K562 (cell line): ENCODE measurements around the gene PEX10. TPM values are rescaled to one million over a fixed set of nuclear protein-coding genes. Genes with fewer than 3 reads are reported as not detected.

ENCODE experiments used
- ATAC-seq: fragments of 200-7000 bp; cut with Tn5 transposase; 3 replicates; pipeline ENCODE4 v1.9.1; 2020; ENCODE audit warnings: moderate library complexity
- BruUV-seq: library from RNA; stranded (reverse); fragments of 400-500 nt; replicated peaks from 2 replicates; lab custom pipeline; 2021; lab: Mats Ljungman, UMichigan
- CTCF ChIA-PET: fragments of 300-600 bp; formaldehyde crosslinking; extraction: SDS; loops from one replicate; lab custom pipeline; 2021; ENCODE audit warnings: low intra/inter-chr PET ratio; lab: Yijun Ruan, JAX
- POLR2A ChIA-PET: fragments of 300-600, 350-650 bp; sonication (Branson Sonifier 250); formaldehyde crosslinking; extraction: SDS; loops from one replicate; lab custom pipeline; 2021; ENCODE audit warnings: antibody characterized with exemption, inconsistent platforms; lab: Yijun Ruan, JAX
- DNase-seq, 4 experiments: peaks; one replicate each; pipeline versions ENCODE4 v3.0.0 to v3.0.0-alpha.2; 2011 to 2018; ENCODE audit warnings: low spot score in 3 of 4, mixed read lengths in 3 of 4; ENCODE audit errors: extremely low read depth in 1 of 4
- FAIRE-seq: peaks from 2 replicates; lab custom pipeline; 2011; peaks lifted over from hg19 to GRCh38; lab: Jason Lieb, UNC
- H2AFZ ChIP-seq: 2 replicates; pipeline ENCODE4 v1.6.0; 2011; ENCODE audit warnings: low read depth, low read length, control low read depth, inconsistent platforms
- H3K27ac ChIP-seq: fragments of 200-600 bp; 3 replicates; pipeline ENCODE4 v1.8.0; 2011; ENCODE audit warnings: low read depth, mild to moderate bottlenecking, control low read depth, inconsistent platforms, low read length, moderate library complexity, mixed read lengths; ENCODE audit errors: extremely low read depth
- H3K27me3 ChIP-seq, 2 experiments: fragments of 300-600 bp in 1 of 2; 2 replicates in 1 of 2; 3 replicates in 1 of 2; pipeline versions ENCODE4 v1.6.0 to v1.8.0; 2011; ENCODE audit warnings: inconsistent platforms in 2 of 2, low read length in 2 of 2, mild to moderate bottlenecking in 1 of 2, mixed read lengths in 1 of 2, moderate library complexity in 1 of 2; ENCODE audit not compliant: control insufficient read depth in 2 of 2, insufficient read depth in 2 of 2
- H3K36me3 ChIP-seq: fragments of 300-600 bp; 3 replicates; pipeline ENCODE4 v1.8.0; 2011; ENCODE audit warnings: mild to moderate bottlenecking, low read length, inconsistent platforms; ENCODE audit not compliant: control insufficient read depth, insufficient read depth
- H3K4me1 ChIP-seq, 2 experiments: fragments of 200-600 bp in 1 of 2; replicated peaks in 1 of 2; 2 replicates in 1 of 2; 3 replicates in 1 of 2; pipeline versions ENCODE4 v1.5.1 to v1.8.0; 2011; ENCODE audit warnings: inconsistent platforms in 2 of 2, low read length in 2 of 2, mild to moderate bottlenecking in 1 of 2, mixed read lengths in 1 of 2, moderate library complexity in 1 of 2; ENCODE audit not compliant: control insufficient read depth in 2 of 2, insufficient read depth in 2 of 2
- H3K4me2 ChIP-seq: 2 replicates; pipeline ENCODE4 v1.6.1; 2011; ENCODE audit warnings: low read length, control low read depth, inconsistent platforms, mixed read lengths; ENCODE audit not compliant: insufficient read depth
- H3K4me3 ChIP-seq: fragments of 200-600 bp; sonication (generic), shearing (Covaris generic); 2 replicates; pipeline ENCODE4 v1.5.1; 2016; ENCODE audit warnings: control low read depth, inconsistent platforms
- H3K79me2 ChIP-seq: fragments of 200-600 bp; 3 replicates; pipeline ENCODE4 v1.8.0; 2011; ENCODE audit warnings: low read length, inconsistent platforms; ENCODE audit not compliant: control insufficient read depth, insufficient read depth
- H3K9ac ChIP-seq, 2 experiments: 2 replicates each; pipeline versions ENCODE4 v1.6.0 to v1.6.1; 2011; ENCODE audit warnings: low read depth in 2 of 2, low read length in 2 of 2, control low read depth in 1 of 2, inconsistent platforms in 1 of 2, mild to moderate bottlenecking in 1 of 2, mixed read lengths in 1 of 2; ENCODE audit not compliant: insufficient read depth in 1 of 2
- H3K9me1 ChIP-seq: one replicate; pipeline ENCODE4 v1.6.0; 2011; ENCODE audit warnings: inconsistent platforms, mild to moderate bottlenecking, low read length, moderate library complexity; ENCODE audit not compliant: control insufficient read depth, insufficient read depth
- H3K9me3 ChIP-seq: replicated peaks from 2 replicates; pipeline ENCODE4 v1.5.1; 2011; ENCODE audit warnings: low read depth, low read length, inconsistent platforms; ENCODE audit not compliant: control insufficient read depth, insufficient read depth
- H4K20me1 ChIP-seq: replicated peaks from 2 replicates; pipeline ENCODE4 v1.6.1; 2011; ENCODE audit warnings: low read length, inconsistent platforms, mixed read lengths; ENCODE audit not compliant: control insufficient read depth, insufficient read depth
- ELF2 ChIP-seq: fragments of 250-450 bp; sonication (Bioruptor Pico); IDR thresholded peaks from 2 replicates; pipeline ENCODE4 v1.5.0; 2021; ENCODE audit warnings: mild to moderate bottlenecking
- KLF13 ChIP-seq: fragments of 450-650 bp; IDR thresholded peaks from 2 replicates; pipeline ENCODE4 v1.6.1; 2016; ENCODE audit warnings: missing genetic modification characterization, low read depth, mild to moderate bottlenecking, missing compliant biosample characterization, moderate library complexity, borderline replicate concordance
- L3MBTL2 ChIP-seq: fragments of 450-650 bp; IDR thresholded peaks from 2 replicates; pipeline ENCODE4 v1.6.1; 2016; ENCODE audit warnings: mild to moderate bottlenecking, moderate library complexity
- MBD1 ChIP-seq: fragments of 250-450 bp; sonication (Bioruptor Pico); IDR thresholded peaks from 2 replicates; pipeline ENCODE4 v1.8.0; 2022; ENCODE audit warnings: inconsistent platforms
- POLR2A ChIP-seq: fragments of 450-650 bp; conservative IDR thresholded peaks from 2 replicates; pipeline ENCODE4 v1.6.1; 2016
- POLR2G ChIP-seq: fragments of 200-400 bp; formaldehyde crosslinking; IDR thresholded peaks from 2 replicates; pipeline ENCODE4 v1.6.1; 2017; ENCODE audit warnings: low read depth, mild to moderate bottlenecking, antibody characterized with exemption, low read length, moderate library complexity
- RBFOX2 ChIP-seq: fragments of 200-400 bp; formaldehyde crosslinking; IDR thresholded peaks from 2 replicates; pipeline ENCODE4 v1.6.1; 2017; ENCODE audit warnings: low read depth, mild to moderate bottlenecking, low read length, moderate library complexity
- SIX5 ChIP-seq, 2 experiments: IDR thresholded peaks; 2 replicates each; pipeline ENCODE4 v1.6.1; 2011; ENCODE audit warnings: low read length in 2 of 2, borderline replicate concordance in 1 of 2, low read depth in 1 of 2, mild to moderate bottlenecking in 1 of 2, moderate library complexity in 1 of 2; ENCODE audit not compliant: insufficient read depth in 1 of 2
- USF1 ChIP-seq: sonication (generic); formaldehyde crosslinking; IDR thresholded peaks from 2 replicates; pipeline ENCODE4 v1.9.0; 2022; ENCODE audit warnings: mild to moderate bottlenecking, missing genetic modification reagents
- USF2 ChIP-seq: sonication (generic); formaldehyde crosslinking; IDR thresholded peaks from 2 replicates; pipeline ENCODE4 v1.5.0; 2020; ENCODE audit warnings: missing genetic modification reagents
- WGBS: fragments of 100-300 bp; shearing (Covaris generic); methylation state at CpG from one replicate; pipeline ENCODE4 v1.1.6; 2016; ENCODE audit warnings: low coverage, mixed read lengths; ENCODE audit not compliant: insufficient coverage; ENCODE audit errors: missing lambda C conversion rate; 5-methylcytosine and 5-hydroxymethylcytosine counted together
- in situ Hi-C: fragments of 300-500 bp; cut with MboI; formaldehyde crosslinking; loops from 4 replicates; pipeline ENCODE4 v1.15.0; 2018; ENCODE audit warnings: inconsistent platforms, mixed read lengths
- intact Hi-C: fragments of 100-400 bp; cut with micrococcal nuclease; formaldehyde crosslinking; loops from 2 replicates; pipeline ENCODE4 v1.14.2; 2022
- polyA plus RNA-seq, 8 experiments: library from polyadenylated mRNA; depleted of rRNA in 4 of 8; stranded (reverse) in 5 of 8; unstranded in 3 of 8; fragments of >200 nt; fragmentation: Nextera tagmentation in 2 of 8; fragmentation: Illumina TruSeq in 1 of 8; extraction: Ambion mirVana in 2 of 8; extraction: Trizol in 1 of 8; gene quantifications; 2 replicates each; pipeline versions ENCODE4 v1.2.1 to v1.2.3, GENCODE V29; 2011 to 2014; ENCODE audit warnings: inconsistent platforms in 1 of 8, missing spikeins in 1 of 8
- total RNA-seq, 7 experiments: library from RNA; depleted of rRNA in 6 of 7; stranded (reverse); fragments of >200 nt in 6 of 7; fragmentation: Illumina TruSeq in 2 of 7; extraction: Trizol in 2 of 7; gene quantifications; 2 replicates each; pipeline versions ENCODE4 v1.2.1 to v1.2.3, GENCODE V29; 2011 to 2021; ENCODE audit warnings: low replicate concordance in 1 of 7

Gene PEX10
- total and polyA plus RNA-seq, 9 of the 15 experiments (the other 6 are each of a cell fraction or from before 2014, with no cell fraction given), result 0.03 to 26.2 (median 8.7) TPM

GRCh38 chr1:2409745-2410144, 2.6 kb downstream of the PEX10 start:
- Histone ChIP-seq H3K4me1 (peaks cover 15 to 83% of the 10 kb centered on the region in 2 experiments), H3K4me3 (no peak overlapping the region), H2AFZ (no peak overlapping the region), H3K27me3 (no peaks in the 10 kb centered on the region), H3K9ac (peak overlapping the region in 1 of 2 experiments; percentile 53; a peak in 2 of 4 replicates), H3K9me3 (no peaks in the 10 kb centered on the region), H3K79me2 (peaks cover 21% of the 10 kb centered on the region; the same call in 2 of the 3 replicates), H3K4me2 (no peak overlapping the region), H3K27ac (no peak overlapping the region), H3K36me3 (peaks cover 36% of the 10 kb centered on the region; the same call in 2 of the 3 replicates), H3K9me1 (no peaks in the 10 kb centered on the region), H4K20me1 (no peaks in the 10 kb centered on the region)
- WGBS, result 86% methylated on average over 12 of the region's 12 CpGs
- BruUV-seq, result no TSS peak
- no peak for ATAC-seq
- in situ Hi-C loops, result loop anchor here (5.0 to 10.0 kb wide), 2 partner anchors 128 to 225 kb away; partner anchors contain the start of gene MMEL1
- ChIA-PET POLR2A (interaction anchor here (0.7 to 1.0 kb wide), 2 partner anchors 12 to 154 kb away, joined by 3 read pairs; no protein-coding TSS in a partner anchor), CTCF (no interaction called here)
- FAIRE-seq, result no peak
- intact Hi-C loops, result loop anchor here (10.0 kb wide), 2 partner anchors 235 to 1015 kb away; no protein-coding TSS in a partner anchor
- TF ChIP-seq KLF13 (tag), result no peak
- no peak for DNase-seq

- H3K9me3 ChIP-seq, result no peaks in the 10 kb centered on the region
- H4K20me1 ChIP-seq, result no peaks in the 10 kb centered on the region
- no peaks in the 10 kb centered on the region for H3K9me1 ChIP-seq
- H3K4me3 ChIP-seq, result no peak overlapping the region
- peaks cover 21% of the 10 kb centered on the region; the same call in 2 of the 3 replicates for H3K79me2 ChIP-seq
- H3K4me2 ChIP-seq, result no peak overlapping the region
- BruUV-seq, result no TSS peak
- in situ Hi-C loops, result no loop called here
- CTCF ChIA-PET, result no interaction called here
- ATAC-seq (no peak), DNase-seq (no peak), FAIRE-seq (no peak)
- TF ChIP-seq USF1 (CRISPR knock-in tag), result peak; percentile 81
- no peak for TF ChIP-seq MBD1 (CRISPR knock-in tag)
- 0 out of 2 replicates have a peak, but pooled peaks have one; percentile 21 for TF ChIP-seq POLR2A
- no peak for TF ChIP-seq ELF2 (CRISPR knock-in tag)
- TF ChIP-seq SIX5 (IDR thresholded peaks at IDR 0.05; ENCODE audit: borderline replicate concordance in 1 of 2, insufficient read depth in 1 of 2, low read depth in 1 of 2, low read length in 2 of 2), result no peak
- TF ChIP-seq POLR2G, result peak; percentile 57; the same call in 1 of the 2 replicates
- no peak for TF ChIP-seq L3MBTL2
- TF ChIP-seq USF2, result peak; percentile 64
- peak; percentile 45; the same call in 1 of the 2 replicates for TF ChIP-seq RBFOX2
- POLR2A ChIA-PET, result interaction anchor here (0.6 to 3.4 kb wide), 5 partner anchors 11 to 187 kb away, joined by 3 to 24 read pairs (median 3); no protein-coding TSS in a partner anchor
- peaks cover 10 to 76% of the 10 kb centered on the region in 2 experiments for H3K4me1 ChIP-seq
- peaks cover 45% of the 10 kb centered on the region for H3K36me3 ChIP-seq
- WGBS, result 79% methylated on average over 8 of the region's 13 CpGs
- no peak overlapping the region for H3K27ac ChIP-seq
- intact Hi-C loops, result no loop called here
- no peaks in the 10 kb centered on the region for H3K27me3 ChIP-seq
- H3K9ac ChIP-seq, result peak overlapping the region in 1 of 2 experiments; percentile 53; a peak in 2 of 4 replicates
- no peak overlapping the region for H2AFZ ChIP-seq
Observed at GRCh38 chr1:2408859-2409276, 3.5 kb downstream of the PEX10 start.
